Suprapubic skin (tissue), 3 donors: ENCODE results near the gene ADORA1.

ENCODE experiments used
- CTCF ChIP-seq, 2 donors: fragments of 200-600 bp in 1 of 2; fragments of 450-650 bp in 1 of 2; sonication (generic) in 1 of 2; IDR thresholded peaks; one replicate each; pipeline ENCODE4 v1.5.1; 2016 to 2019; ENCODE audit warnings: antibody characterized with exemption in 2 of 2, mild to moderate bottlenecking in 1 of 2, moderate library complexity in 1 of 2
- EP300 ChIP-seq: sonication (generic); formaldehyde crosslinking; IDR thresholded peaks from one replicate; pipeline ENCODE4 v1.6.1; 2017; ENCODE audit warnings: antibody characterized with exemption
- POLR2A ChIP-seq, 2 donors: fragments of 450-650 bp; IDR thresholded peaks; one replicate each; pipeline ENCODE4 v1.6.1; 2017; ENCODE audit warnings: antibody characterized with exemption in 2 of 2, mild to moderate bottlenecking in 2 of 2, moderate library complexity in 2 of 2

- TF ChIP-seq CTCF (IDR thresholded peaks at IDR 0.05) (no peak), EP300 (no peak), POLR2A (IDR thresholded peaks at IDR 0.05) (no peak)
These were observed 45.4 kb upstream of the ADORA1 start for GRCh38 chr1:203082231-203082505.
